ENCODE data around the gene GALNT17.

DNA sequence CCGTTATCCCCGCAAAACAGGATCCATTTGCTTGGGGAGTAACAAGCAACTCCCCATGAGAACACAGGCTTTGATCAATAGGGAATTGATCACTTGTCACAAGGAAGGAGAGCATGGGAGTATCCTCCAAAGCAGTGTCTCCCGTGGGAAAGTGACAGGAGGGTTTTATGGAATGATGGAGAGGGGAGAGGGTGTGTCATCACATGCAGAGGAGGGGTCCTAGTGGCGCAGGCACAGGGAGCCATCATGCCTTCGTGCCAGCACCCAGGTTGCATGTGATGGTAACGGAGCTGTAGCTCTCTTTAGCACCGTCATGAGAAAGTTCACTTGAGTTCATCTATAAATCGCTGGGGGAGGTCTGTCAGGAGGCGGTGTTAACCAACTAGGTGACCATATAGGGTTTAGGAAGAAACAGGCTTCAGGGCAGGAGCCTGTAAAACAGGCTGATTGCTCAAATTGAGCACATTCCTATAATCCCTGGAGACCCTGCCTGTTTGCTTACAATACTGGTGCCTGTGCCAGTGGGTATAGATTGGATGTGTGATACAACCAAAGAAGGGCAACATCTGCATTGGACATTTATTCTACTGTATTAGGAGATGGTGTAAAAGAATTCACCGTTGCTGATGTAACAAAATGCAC, 428.5 kb downstream of the GALNT17 start:
- no peak for TF ChIP-seq EZH2 (IDR thresholded peaks at IDR 0.05; ENCODE audit: borderline replicate concordance, low read depth, low read length, severe bottlenecking)
- TF ChIP-seq, protein P1, sequence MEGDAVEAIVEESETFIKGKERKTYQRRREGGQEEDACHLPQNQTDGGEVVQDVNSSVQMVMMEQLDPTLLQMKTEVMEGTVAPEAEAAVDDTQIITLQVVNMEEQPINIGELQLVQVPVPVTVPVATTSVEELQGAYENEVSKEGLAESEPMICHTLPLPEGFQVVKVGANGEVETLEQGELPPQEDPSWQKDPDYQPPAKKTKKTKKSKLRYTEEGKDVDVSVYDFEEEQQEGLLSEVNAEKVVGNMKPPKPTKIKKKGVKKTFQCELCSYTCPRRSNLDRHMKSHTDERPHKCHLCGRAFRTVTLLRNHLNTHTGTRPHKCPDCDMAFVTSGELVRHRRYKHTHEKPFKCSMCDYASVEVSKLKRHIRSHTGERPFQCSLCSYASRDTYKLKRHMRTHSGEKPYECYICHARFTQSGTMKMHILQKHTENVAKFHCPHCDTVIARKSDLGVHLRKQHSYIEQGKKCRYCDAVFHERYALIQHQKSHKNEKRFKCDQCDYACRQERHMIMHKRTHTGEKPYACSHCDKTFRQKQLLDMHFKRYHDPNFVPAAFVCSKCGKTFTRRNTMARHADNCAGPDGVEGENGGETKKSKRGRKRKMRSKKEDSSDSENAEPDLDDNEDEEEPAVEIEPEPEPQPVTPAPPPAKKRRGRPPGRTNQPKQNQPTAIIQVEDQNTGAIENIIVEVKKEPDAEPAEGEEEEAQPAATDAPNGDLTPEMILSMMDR (IDR thresholded peaks at IDR 0.05; ENCODE audit: borderline replicate concordance, extremely low read depth, low read length, poor library complexity, severe bottlenecking), result no peak

Data from DND-41 (cell line).